ENCODE results near the gene SLC9C2. TPM values are rescaled to one million over a fixed set of nuclear protein-coding genes. Genes with fewer than 3 reads are reported as not detected.

SLC9C2 gene
- total and polyA plus RNA-seq, 9 donors: 0.07 to 5.3 (median 0.65) TPM

- intact Hi-C loops (cut with DNase I): no loop called here
- no peaks in the 10 kb centered on the region for H3K36me3 ChIP-seq
- TF ChIP-seq POLR2A (IDR thresholded peaks at IDR 0.05): no peak
- no peak for TF ChIP-seq EP300 (IDR thresholded peaks at IDR 0.05)
- TF ChIP-seq CTCF (IDR thresholded peaks at IDR 0.05): no peak
- no peaks in the 10 kb centered on the region for H3K27me3 ChIP-seq
- H3K27ac ChIP-seq: no peak overlapping the region
- WGBS, 3 donors: 90 to 94% (median 90%) methylated on average over 3 of the region's 3 CpGs
- H3K4me3 ChIP-seq: no peak overlapping the region
- no peak for DNase-seq
- H3K4me1 ChIP-seq (ENCODE audit: insufficient read depth): no peaks in the 10 kb centered on the region
- H3K9me3 ChIP-seq: no peaks in the 10 kb centered on the region
These were observed 42.5 kb downstream of the SLC9C2 start for GRCh38 chr1:173560285-173560880.

GRCh38 chr1:173555651-173556305 lies 47.1 kb downstream of the SLC9C2 start:
- TF ChIP-seq POLR2A (IDR thresholded peaks at IDR 0.05): no peak
- no peak for TF ChIP-seq CTCF (IDR thresholded peaks at IDR 0.05)
- TF ChIP-seq EP300 (IDR thresholded peaks at IDR 0.05): no peak
- intact Hi-C loops (cut with DNase I): no loop called here
- Histone ChIP-seq H3K4me1 (ENCODE audit: insufficient read depth) (no peaks in the 10 kb centered on the region), H3K4me3 (no peak overlapping the region), H3K27ac (no peak overlapping the region), H3K36me3 (no peaks in the 10 kb centered on the region), H3K27me3 (no peaks in the 10 kb centered on the region), H3K9me3 (no peaks in the 10 kb centered on the region)
- WGBS, 3 donors: 77 to 83% (median 82%) methylated on average over 5 of the region's 5 CpGs
- no peak for DNase-seq

GRCh38 chr1:173554541-173555250 lies 48.2 kb downstream of the SLC9C2 start:
- Histone ChIP-seq H3K9me3 (no peaks in the 10 kb centered on the region), H3K27ac (no peak overlapping the region), H3K27me3 (no peaks in the 10 kb centered on the region), H3K4me1 (ENCODE audit: insufficient read depth) (no peaks in the 10 kb centered on the region), H3K36me3 (no peaks in the 10 kb centered on the region), H3K4me3 (no peak overlapping the region)
- no peak for TF ChIP-seq POLR2A (IDR thresholded peaks at IDR 0.05)
- TF ChIP-seq CTCF (IDR thresholded peaks at IDR 0.05): no peak
- TF ChIP-seq EP300 (IDR thresholded peaks at IDR 0.05): no peak
- 90 to 94% (median 91%) methylated on average over 6 of the region's 6 CpGs for WGBS, 3 donors
- intact Hi-C loops (cut with DNase I): no loop called here
- DNase-seq: no peak

- Histone ChIP-seq H3K4me1 (ENCODE audit: insufficient read depth) (no peaks in the 10 kb centered on the region), H3K4me3 (no peak overlapping the region), H3K27ac (no peak overlapping the region), H3K36me3 (no peaks in the 10 kb centered on the region), H3K27me3 (no peaks in the 10 kb centered on the region), H3K9me3 (no peaks in the 10 kb centered on the region)
- TF ChIP-seq EP300 (IDR thresholded peaks at IDR 0.05): no peak
- TF ChIP-seq POLR2A (IDR thresholded peaks at IDR 0.05): no peak
- TF ChIP-seq CTCF (IDR thresholded peaks at IDR 0.05): no peak
- intact Hi-C loops (cut with DNase I): no loop called here
- no peak for DNase-seq
- WGBS, 3 donors: 72 to 94% (median 92%) methylated on average over 4 of the region's 4 CpGs
These were observed 48.8 kb downstream of the SLC9C2 start for GRCh38 chr1:173554089-173554488.
